Skeletal muscle tissue (tissue), 4 donors: ENCODE results near the gene NEURL1B. TPM values are rescaled to one million over a fixed set of nuclear protein-coding genes. Genes with fewer than 3 reads are reported as not detected.

ENCODE experiments used
- H3K27ac ChIP-seq: one replicate; pipeline ENCODE4 v1.7.0; 2013; ENCODE audit warnings: mild to moderate bottlenecking, low read depth, low read length, inconsistent platforms
- H3K27me3 ChIP-seq, 3 donors: one replicate each; pipeline ENCODE4 v1.7.0; 2013; ENCODE audit warnings: low read length in 3 of 3; ENCODE audit not compliant: control insufficient read depth in 3 of 3, insufficient read depth in 3 of 3
- H3K36me3 ChIP-seq, 3 donors: one replicate each; pipeline ENCODE4 v1.7.0; 2013; ENCODE audit warnings: low read length in 3 of 3; ENCODE audit not compliant: control insufficient read depth in 3 of 3, insufficient read depth in 3 of 3
- H3K4me1 ChIP-seq, 3 donors: one replicate each; pipeline ENCODE4 v1.7.0; 2013; ENCODE audit warnings: low read length in 3 of 3, mild to moderate bottlenecking in 3 of 3; ENCODE audit not compliant: control insufficient read depth in 3 of 3, insufficient read depth in 3 of 3
- H3K4me3 ChIP-seq, 3 donors: one replicate each; pipeline ENCODE4 v1.7.0; 2013; ENCODE audit warnings: low read length in 3 of 3
- H3K9ac ChIP-seq, 3 donors: one replicate each; pipeline ENCODE4 v1.7.0; 2013; ENCODE audit warnings: low read length in 3 of 3, mild to moderate bottlenecking in 3 of 3, moderate library complexity in 2 of 3, low read depth in 1 of 3
- H3K9me3 ChIP-seq, 3 donors: one replicate each; pipeline ENCODE4 v1.7.0; 2013; ENCODE audit warnings: low read length in 3 of 3; ENCODE audit not compliant: control insufficient read depth in 3 of 3
- total RNA-seq: library from RNA; depleted of rRNA; stranded (reverse); fragments of >200 nt; gene quantifications from one replicate; pipeline ENCODE4 v1.2.3, GENCODE V29; 2014
- donor health status: Osteomylitis.

Gene NEURL1B
- total RNA-seq, 1 donor from 2014 or later: 23.0 TPM

DNA sequence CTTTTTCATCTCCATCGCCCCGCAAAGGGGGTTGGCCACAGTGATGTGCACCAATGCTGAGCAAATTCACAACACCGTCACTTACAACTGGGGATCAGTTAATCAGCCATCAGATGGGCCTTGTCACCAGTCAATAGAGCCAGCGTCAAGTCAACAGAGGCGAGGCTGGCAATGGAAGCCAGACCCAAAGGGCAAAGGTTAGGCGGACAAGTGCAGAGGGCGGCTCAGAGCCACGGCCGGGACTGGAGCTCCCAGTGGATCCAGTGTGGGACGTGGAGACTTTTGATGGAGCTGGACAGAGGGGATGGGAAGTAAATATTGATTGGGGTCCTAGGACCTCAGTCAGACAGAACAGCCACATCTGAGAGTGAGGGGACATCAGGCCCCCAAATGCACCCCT is 84.2 kb downstream of the NEURL1B start:
- H3K27ac ChIP-seq: no peak overlapping the region
- no peak overlapping the region for H3K4me3 ChIP-seq
- H3K9ac ChIP-seq: no peak overlapping the region
- no peaks in the 10 kb centered on the region for H3K36me3 ChIP-seq
- H3K4me1 ChIP-seq: peaks cover 9 to 13% (median 12%) of the 10 kb centered on the region in 3 donors
- no peaks in the 10 kb centered on the region for H3K9me3 ChIP-seq
- no peaks in the 10 kb centered on the region for H3K27me3 ChIP-seq

DNA sequence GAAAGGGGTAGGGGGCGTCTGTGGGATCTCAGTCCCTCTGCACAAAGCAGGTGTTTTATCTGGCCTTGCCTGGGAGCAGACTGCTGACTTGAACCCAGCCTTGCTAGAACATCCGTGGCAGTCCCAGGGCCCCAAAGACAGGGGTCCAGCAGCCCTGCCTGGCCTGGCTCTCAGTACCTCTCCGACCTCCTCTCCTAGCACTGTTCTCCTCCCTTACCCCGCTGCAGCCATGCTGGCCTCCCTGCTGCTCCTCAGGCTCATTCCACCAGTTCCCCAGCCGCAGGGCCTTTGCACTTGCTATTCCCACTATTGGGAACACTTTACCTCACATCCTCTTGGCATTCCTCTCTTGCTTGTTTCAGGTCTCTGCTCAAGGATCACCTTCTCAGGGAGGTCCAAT is 84.7 kb downstream of the NEURL1B start:
- no peaks in the 10 kb centered on the region for H3K27me3 ChIP-seq
- H3K4me3 ChIP-seq: no peak overlapping the region
- peaks cover 9 to 13% (median 12%) of the 10 kb centered on the region in 3 donors for H3K4me1 ChIP-seq
- no peak overlapping the region for H3K27ac ChIP-seq
- H3K9me3 ChIP-seq: no peaks in the 10 kb centered on the region
- no peak overlapping the region for H3K9ac ChIP-seq
- no peaks in the 10 kb centered on the region for H3K36me3 ChIP-seq

DNA sequence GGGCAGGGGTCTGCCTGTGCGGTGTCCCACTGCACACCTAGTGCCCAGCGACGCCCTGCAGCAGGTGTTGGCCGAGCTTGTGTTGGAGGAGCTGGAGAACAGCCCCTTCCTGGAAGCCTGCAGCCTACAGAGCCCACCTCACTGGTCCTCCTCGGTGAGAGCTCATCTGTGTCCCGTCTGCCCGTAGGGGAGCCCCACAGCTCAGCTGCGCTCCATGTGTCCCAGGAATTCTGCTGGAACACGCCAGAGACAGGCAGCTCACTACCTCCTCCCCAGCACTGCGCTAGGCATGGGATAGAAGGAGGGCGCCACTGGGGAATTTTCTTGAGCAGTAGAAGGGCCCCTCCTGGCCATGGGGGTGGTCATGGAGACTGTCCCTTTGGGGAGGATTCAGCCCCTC is 85.9 kb downstream of the NEURL1B start:
- Histone ChIP-seq H3K9me3 (no peaks in the 10 kb centered on the region), H3K36me3 (no peaks in the 10 kb centered on the region), H3K4me3 (no peak overlapping the region), H3K27ac (no peak overlapping the region), H3K9ac (no peak overlapping the region), H3K27me3 (no peaks in the 10 kb centered on the region), H3K4me1 (peaks cover 5 to 13% (median 5%) of the 10 kb centered on the region in 3 donors)

DNA sequence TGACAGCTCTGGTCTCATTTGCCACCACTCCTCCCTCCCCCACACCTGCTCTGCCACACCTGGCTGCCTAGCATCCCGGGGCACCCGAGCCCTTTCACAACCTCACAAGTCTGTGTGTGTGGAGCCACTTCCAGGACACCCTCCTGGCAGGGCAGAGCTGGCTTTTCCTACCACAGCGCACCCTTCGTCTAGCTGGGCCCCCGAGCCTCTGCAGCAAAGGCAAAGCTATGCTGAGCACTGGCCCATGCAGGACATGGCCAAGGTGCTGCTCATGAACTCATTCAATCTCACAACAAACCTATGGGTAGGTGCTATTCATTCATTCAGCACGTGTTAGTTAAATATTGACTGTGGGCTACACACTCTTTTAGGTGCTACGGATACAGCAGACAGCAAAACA is 86.5 kb downstream of the NEURL1B start:
- no peaks in the 10 kb centered on the region for H3K36me3 ChIP-seq
- no peaks in the 10 kb centered on the region for H3K9me3 ChIP-seq
- peaks cover 3 to 13% (median 7%) of the 10 kb centered on the region in 3 donors for H3K4me1 ChIP-seq
- no peak overlapping the region for H3K4me3 ChIP-seq
- no peaks in the 10 kb centered on the region for H3K27me3 ChIP-seq
- H3K27ac ChIP-seq: no peak overlapping the region
- no peak overlapping the region for H3K9ac ChIP-seq

DNA sequence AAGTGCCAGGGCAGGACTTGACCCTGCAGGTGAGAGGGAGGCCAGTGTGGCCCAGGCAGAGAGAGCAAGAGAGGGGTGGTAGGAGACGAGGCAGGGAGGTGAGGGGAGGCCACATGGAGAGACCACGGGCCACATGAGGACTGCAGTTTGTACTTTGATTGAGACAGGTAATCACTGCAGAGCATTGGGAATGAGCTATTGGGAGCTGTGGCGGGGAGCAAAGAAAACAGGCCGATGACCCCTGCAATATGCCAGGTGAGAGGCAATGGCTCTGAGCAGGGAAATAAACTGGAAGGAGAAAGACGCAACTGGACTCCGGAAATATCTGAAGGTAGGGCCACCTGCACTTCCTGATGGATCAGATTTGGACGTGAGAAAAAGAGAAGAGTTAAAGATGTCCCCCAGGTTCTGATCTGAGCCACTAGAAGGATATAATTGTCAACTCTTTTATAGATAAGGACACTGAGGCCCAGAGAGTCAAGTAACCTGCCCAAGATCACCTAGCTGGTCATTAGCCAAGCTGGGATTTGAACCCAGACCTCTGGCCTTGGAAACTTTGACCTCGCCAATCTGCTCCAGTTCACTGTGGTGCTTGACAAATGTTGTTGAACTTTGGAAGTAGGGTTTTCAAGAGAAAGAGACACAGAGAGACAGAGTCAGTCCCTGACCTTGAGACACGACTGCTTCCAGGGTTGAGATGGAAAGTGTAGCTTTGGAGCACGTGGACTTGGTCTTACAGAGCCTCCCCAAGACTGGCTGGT is 87.6 kb downstream of the NEURL1B start:
- H3K9ac ChIP-seq: no peak overlapping the region
- H3K27ac ChIP-seq: no peak overlapping the region
- no peak overlapping the region for H3K4me3 ChIP-seq
- H3K27me3 ChIP-seq: no peaks in the 10 kb centered on the region
- H3K9me3 ChIP-seq: no peaks in the 10 kb centered on the region
- H3K36me3 ChIP-seq: no peaks in the 10 kb centered on the region
- H3K4me1 ChIP-seq: peaks cover 14 to 23% (median 18%) of the 10 kb centered on the region in 3 donors

DNA sequence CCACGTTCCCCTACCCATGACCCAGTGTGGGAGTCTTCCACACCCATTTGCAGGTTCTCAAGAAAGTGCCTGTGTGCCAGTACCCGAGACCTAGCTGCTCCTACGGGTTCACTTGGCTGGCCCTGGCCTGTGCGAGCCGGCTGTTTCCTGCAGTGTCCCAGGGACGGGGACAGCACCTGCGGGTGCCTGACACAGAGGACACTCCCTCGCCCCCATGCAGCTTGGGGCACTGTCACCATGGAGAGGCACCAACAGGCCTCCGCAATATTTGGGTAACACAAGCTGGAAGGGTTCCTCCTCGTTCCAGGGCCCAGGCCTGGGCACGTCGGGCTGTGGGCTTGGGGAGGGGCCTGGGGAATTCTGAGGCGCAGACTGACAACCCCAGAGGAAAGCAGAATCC is 88.5 kb downstream of the NEURL1B start:
- Histone ChIP-seq H3K9me3 (no peaks in the 10 kb centered on the region), H3K36me3 (no peaks in the 10 kb centered on the region), H3K9ac (no peak overlapping the region), H3K4me1 (peaks cover 19 to 27% (median 26%) of the 10 kb centered on the region in 3 donors), H3K4me3 (no peak overlapping the region), H3K27me3 (no peaks in the 10 kb centered on the region), H3K27ac (no peak overlapping the region)

DNA sequence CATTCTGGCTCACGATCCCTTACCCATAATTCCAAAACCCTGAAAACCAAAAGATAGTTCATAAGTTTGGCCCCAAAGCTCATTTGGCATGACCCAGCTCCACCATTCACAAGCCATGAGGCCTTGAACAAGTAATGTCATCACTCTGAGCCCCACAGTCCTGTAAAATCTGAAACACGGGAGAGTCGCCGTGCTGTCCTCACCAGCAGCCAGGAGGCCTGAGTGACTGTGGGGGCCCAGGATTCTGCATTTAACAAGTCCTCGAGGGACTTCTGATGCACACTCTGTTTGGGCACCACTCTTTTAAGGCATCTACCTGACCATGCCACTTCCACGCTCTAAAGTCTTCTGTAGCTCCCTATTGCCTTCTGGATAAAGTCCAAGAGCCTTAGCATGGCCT is 89.2 kb downstream of the NEURL1B start:
- no peaks in the 10 kb centered on the region for H3K36me3 ChIP-seq
- no peak overlapping the region for H3K9ac ChIP-seq
- H3K27ac ChIP-seq: no peak overlapping the region
- no peaks in the 10 kb centered on the region for H3K9me3 ChIP-seq
- peaks cover 19 to 26% (median 26%) of the 10 kb centered on the region in 3 donors for H3K4me1 ChIP-seq
- H3K4me3 ChIP-seq: no peak overlapping the region
- H3K27me3 ChIP-seq: no peaks in the 10 kb centered on the region

DNA sequence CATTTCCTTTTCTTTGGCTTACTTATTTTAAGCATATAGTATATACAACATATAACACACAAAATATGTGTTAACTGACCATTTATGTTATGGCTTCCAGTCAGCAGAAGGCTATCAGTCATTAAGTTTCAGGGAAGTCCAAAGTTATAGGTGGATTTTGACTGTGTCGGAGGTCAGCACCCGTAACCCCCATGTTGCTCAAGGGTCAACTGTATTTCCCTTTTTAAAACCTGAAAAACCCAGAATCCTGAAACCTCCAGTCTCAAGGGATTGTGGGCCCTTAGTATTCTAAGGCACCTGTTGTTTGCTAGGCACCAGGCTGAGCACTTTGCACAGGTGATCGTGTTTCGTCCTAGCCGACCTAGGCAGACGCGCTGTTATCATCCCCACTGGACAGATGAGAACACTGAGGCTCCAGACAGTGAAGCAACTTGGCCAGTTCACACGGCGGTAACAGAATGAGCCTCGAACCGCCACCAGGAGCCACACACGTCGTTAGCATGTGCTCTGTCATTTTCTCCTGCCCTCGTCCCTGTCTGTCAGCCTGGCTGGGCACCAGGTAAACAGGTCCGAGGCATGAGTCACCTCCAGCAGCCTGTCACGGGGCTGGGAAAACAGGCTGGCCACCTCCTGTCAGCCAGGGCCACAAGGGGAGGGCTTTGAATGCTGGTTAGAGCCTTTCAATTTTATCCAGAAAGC is 90.1 kb downstream of the NEURL1B start:
- Histone ChIP-seq H3K36me3 (no peaks in the 10 kb centered on the region), H3K27me3 (no peaks in the 10 kb centered on the region), H3K4me1 (peaks cover 19 to 32% (median 26%) of the 10 kb centered on the region in 3 donors), H3K9ac (peak overlapping the region in 1 of 3 donors; percentile 33), H3K27ac (no peak overlapping the region), H3K4me3 (no peak overlapping the region), H3K9me3 (no peaks in the 10 kb centered on the region)

DNA sequence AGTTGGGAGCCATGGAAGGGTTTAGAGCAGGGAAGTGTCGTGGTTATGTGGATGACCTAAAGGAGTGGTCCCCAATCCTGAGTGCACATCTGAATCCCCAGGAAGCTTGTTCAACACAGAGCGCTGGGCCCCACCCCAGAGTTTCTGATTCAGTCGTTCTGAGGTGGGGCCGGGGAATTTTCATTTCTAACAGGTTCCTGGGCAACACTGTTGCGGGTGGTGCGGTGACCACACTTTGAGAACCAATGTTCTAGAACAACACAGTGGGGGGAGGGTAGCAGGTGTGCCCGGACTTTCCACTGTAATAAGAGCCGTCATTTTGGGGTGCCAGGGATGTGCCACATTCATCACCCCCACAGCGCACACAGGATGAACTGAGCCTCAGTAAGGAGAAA is 90.6 kb downstream of the NEURL1B start:
- Histone ChIP-seq H3K9ac (peak overlapping the region in 2 of 3 donors; percentile 33), H3K4me3 (no peak overlapping the region), H3K9me3 (no peaks in the 10 kb centered on the region), H3K36me3 (no peaks in the 10 kb centered on the region), H3K27me3 (no peaks in the 10 kb centered on the region), H3K4me1 (peaks cover 19 to 36% (median 26%) of the 10 kb centered on the region in 3 donors), H3K27ac (peak overlapping the region; percentile 93)

DNA sequence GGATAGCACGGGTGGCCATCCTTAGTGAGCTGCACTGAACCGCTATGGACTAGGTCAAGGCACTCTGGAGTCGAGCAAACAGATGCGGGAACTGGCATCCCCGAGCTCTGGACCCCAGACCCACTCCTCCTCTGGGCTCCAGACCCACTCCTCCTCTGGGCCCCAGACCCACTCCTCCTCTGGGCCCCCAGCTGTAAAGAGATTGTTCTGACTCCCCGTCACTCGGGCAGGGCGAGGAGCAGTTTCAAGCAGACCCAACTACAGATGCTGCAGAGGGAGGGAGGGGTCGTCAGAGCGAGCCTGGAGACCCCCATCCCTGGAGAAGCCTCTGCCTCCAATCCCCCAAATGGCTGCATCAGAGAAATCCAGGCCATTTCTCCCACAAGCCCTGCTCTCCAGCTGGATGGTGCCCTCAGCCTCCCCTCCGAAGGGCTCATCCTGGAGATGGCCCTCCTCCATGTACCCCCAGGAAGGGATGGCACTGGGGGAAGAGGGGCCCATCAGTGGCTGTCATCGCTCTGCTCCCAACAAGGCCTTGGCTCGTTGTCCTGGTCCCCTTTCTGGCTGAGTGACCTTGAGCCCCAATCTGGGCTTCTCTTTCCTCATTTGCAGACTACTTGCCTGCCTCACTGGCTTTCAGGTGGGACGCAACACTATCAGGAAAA is 91.3 kb downstream of the NEURL1B start:
- Histone ChIP-seq H3K9me3 (no peaks in the 10 kb centered on the region), H3K4me1 (peaks cover 22 to 41% (median 30%) of the 10 kb centered on the region in 3 donors), H3K36me3 (no peaks in the 10 kb centered on the region), H3K27ac (peak overlapping the region; percentile 93), H3K27me3 (no peaks in the 10 kb centered on the region), H3K9ac (peak overlapping the region; percentile 33 to 74 (median 44)), H3K4me3 (no peak overlapping the region)
